ENCODE data around the gene ATP6V1F.

DNA sequence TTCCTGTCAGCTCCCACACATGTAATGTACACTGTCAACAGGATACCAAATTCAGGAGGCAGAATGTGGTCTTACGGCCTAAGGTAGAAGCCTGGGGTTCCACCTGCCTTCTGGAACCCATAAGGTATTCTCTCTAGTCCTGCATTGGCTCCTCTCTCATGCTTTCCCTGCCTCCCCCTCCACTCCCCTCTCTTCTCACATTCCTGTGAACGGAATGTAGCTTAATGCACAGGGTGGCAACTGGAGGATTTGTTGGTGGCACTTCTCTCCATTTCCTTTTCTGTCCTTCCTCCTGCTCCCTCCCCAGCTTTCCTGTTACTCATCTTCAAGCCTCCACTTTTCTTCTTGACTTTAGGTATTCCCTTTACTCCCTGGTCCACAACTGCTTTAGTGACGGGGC is 44.0 kb upstream of the ATP6V1F start:
- TF ChIP-seq, protein P1, sequence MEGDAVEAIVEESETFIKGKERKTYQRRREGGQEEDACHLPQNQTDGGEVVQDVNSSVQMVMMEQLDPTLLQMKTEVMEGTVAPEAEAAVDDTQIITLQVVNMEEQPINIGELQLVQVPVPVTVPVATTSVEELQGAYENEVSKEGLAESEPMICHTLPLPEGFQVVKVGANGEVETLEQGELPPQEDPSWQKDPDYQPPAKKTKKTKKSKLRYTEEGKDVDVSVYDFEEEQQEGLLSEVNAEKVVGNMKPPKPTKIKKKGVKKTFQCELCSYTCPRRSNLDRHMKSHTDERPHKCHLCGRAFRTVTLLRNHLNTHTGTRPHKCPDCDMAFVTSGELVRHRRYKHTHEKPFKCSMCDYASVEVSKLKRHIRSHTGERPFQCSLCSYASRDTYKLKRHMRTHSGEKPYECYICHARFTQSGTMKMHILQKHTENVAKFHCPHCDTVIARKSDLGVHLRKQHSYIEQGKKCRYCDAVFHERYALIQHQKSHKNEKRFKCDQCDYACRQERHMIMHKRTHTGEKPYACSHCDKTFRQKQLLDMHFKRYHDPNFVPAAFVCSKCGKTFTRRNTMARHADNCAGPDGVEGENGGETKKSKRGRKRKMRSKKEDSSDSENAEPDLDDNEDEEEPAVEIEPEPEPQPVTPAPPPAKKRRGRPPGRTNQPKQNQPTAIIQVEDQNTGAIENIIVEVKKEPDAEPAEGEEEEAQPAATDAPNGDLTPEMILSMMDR (IDR thresholded peaks at IDR 0.05; ENCODE audit: insufficient read depth, low read length, poor library complexity, severe bottlenecking): no peak
- no peak for TF ChIP-seq EZH2phosphoT487 (conservative IDR thresholded peaks at IDR 0.05; ENCODE audit: low read length)

Measured in SU-DHL-6 (cell line).